Muscle of leg (tissue), 11 donors: ENCODE results near the gene ADAMTSL1. TPM values are rescaled to one million over a fixed set of nuclear protein-coding genes. Genes with fewer than 3 reads are reported as not detected.

Source experiments
- DNase-seq: peaks from one replicate; pipeline ENCODE4 v3.0.0; 2013
- H3K27ac ChIP-seq: one replicate; pipeline ENCODE4 v1.5.1; 2013; ENCODE audit warnings: mild to moderate bottlenecking, low read length, control low read depth
- H3K27me3 ChIP-seq: one replicate; pipeline ENCODE4 v1.6.1; 2013; ENCODE audit warnings: low read length; ENCODE audit not compliant: control insufficient read depth, insufficient read depth
- H3K36me3 ChIP-seq: one replicate; pipeline ENCODE4 v1.6.1; 2013; ENCODE audit warnings: low read length; ENCODE audit not compliant: control insufficient read depth, insufficient read depth
- H3K4me1 ChIP-seq: one replicate; pipeline ENCODE4 v1.6.1; 2013; ENCODE audit warnings: low read length; ENCODE audit not compliant: control insufficient read depth, insufficient read depth
- H3K4me3 ChIP-seq: one replicate; pipeline ENCODE4 v1.5.1; 2013; ENCODE audit warnings: low read length, control low read depth
- H3K9me3 ChIP-seq: replicated peaks from 2 replicates; pipeline ENCODE4 v1.6.1; 2013; ENCODE audit warnings: low read depth, low read length; ENCODE audit not compliant: control insufficient read depth
- WGBS: methylation state at CpG from one replicate; pipeline ENCODE4 v1.1.5; 2013; ENCODE audit warnings: missing lambda C conversion rate; ENCODE audit not compliant: insufficient coverage; 5-methylcytosine and 5-hydroxymethylcytosine counted together
- polyA plus RNA-seq, 8 donors: library from polyadenylated mRNA; unstranded; fragments of 120-200 nt; gene quantifications; one replicate each; pipeline versions ENCODE4 v1.2.1 to v1.2.3, GENCODE V29; 2013; ENCODE audit warnings: inconsistent platforms in 1 of 8, low replicate concordance in 1 of 8; ENCODE audit not compliant: insufficient read length in 8 of 8, insufficient read depth in 1 of 8
- total RNA-seq: library from RNA; stranded (reverse); fragments of 120-200 nt; gene quantifications from one replicate; pipeline ENCODE4 v1.2.4, GENCODE V29; 2013

Gene ADAMTSL1
- total and polyA plus RNA-seq, 9 donors, result 9.9 to 32.9 (median 20.1) TPM

GRCh38 chr9:18806232-18807080, 332.5 kb downstream of the ADAMTSL1 start:
- peak overlapping the region; percentile 63 for H3K27ac ChIP-seq
- DNase-seq, result peak; percentile 88
- no peaks in the 10 kb centered on the region for H3K36me3 ChIP-seq
- no peak overlapping the region for H3K4me3 ChIP-seq
- 33% methylated on average over 2 of the region's 6 CpGs for WGBS
- peaks cover 3% of the 10 kb centered on the region for H3K4me1 ChIP-seq
- no peaks in the 10 kb centered on the region for H3K9me3 ChIP-seq
- H3K27me3 ChIP-seq, result no peaks in the 10 kb centered on the region

DNA sequence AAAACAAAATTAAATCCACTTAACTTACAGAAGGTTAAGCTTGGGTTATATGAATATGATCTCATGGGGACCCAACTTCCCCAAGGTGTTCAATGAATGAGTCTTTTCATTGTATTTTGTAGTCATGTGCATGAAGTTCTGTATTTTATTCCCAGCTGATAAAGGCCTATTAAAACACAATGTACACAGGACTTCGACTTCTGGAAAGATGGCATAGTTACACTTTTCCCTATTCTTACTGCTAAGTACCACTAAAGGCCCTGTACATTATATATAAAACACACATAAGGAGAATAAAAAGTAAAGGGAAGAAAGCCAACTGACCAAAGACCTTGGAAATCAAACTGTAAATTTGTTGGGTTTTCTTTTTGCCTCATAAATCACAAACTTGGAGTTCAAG, 336.6 kb downstream of the ADAMTSL1 start:
- WGBS, result no CpG with 5 or more reads among the region's 1 CpG
- Histone ChIP-seq H3K27me3 (no peaks in the 10 kb centered on the region), H3K36me3 (no peaks in the 10 kb centered on the region), H3K4me3 (no peak overlapping the region), H3K4me1 (peaks cover 3% of the 10 kb centered on the region), H3K27ac (no peak overlapping the region), H3K9me3 (no peaks in the 10 kb centered on the region)
- DNase-seq, result no peak

DNA sequence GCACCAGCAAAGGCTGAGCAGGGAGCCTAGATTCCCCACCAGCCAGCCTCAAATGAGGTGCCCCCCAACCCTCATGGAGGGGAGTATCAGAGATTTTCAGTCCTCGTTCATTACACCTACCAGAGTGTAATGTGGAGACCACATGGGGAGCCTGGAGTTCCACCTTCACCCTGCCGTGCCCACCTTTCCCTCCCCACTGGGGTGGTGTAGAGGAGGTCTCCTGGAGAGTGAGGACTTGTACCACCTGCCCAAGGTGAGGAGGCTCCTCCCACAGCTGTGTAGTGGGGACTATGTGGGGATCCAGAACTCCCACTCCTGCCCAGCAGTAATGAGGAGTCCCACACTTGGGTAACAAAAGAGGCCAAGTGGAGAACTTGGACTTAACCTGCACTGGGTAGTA, 337.2 kb downstream of the ADAMTSL1 start:
- H3K27me3 ChIP-seq, result no peaks in the 10 kb centered on the region
- peaks cover 3% of the 10 kb centered on the region for H3K4me1 ChIP-seq
- H3K4me3 ChIP-seq, result no peak overlapping the region
- H3K36me3 ChIP-seq, result no peaks in the 10 kb centered on the region
- H3K27ac ChIP-seq, result no peak overlapping the region
- no CpG with 5 or more reads among the region's 2 CpGs for whole genome bisulfite sequencing
- DNase-seq, result no peak
- no peaks in the 10 kb centered on the region for H3K9me3 ChIP-seq

GRCh38 chr9:18819418-18819817, 345.5 kb downstream of the ADAMTSL1 start:
- no peak overlapping the region for H3K4me3 ChIP-seq
- WGBS, result 77% methylated on average over 3 of the region's 3 CpGs
- no peaks in the 10 kb centered on the region for H3K9me3 ChIP-seq
- H3K27me3 ChIP-seq, result no peaks in the 10 kb centered on the region
- H3K36me3 ChIP-seq, result peaks cover 2% of the 10 kb centered on the region
- H3K27ac ChIP-seq, result no peak overlapping the region
- DNase-seq, result no peak
- H3K4me1 ChIP-seq, result no peaks in the 10 kb centered on the region

GRCh38 chr9:18820566-18821095, 346.7 kb downstream of the ADAMTSL1 start:
- WGBS, result 100% methylated on average over 2 of the region's 3 CpGs
- H3K9me3 ChIP-seq, result no peaks in the 10 kb centered on the region
- no peaks in the 10 kb centered on the region for H3K27me3 ChIP-seq
- no peak overlapping the region for H3K4me3 ChIP-seq
- no peak for DNase-seq
- peaks cover 2% of the 10 kb centered on the region for H3K36me3 ChIP-seq
- peaks cover 4% of the 10 kb centered on the region for H3K4me1 ChIP-seq
- H3K27ac ChIP-seq, result no peak overlapping the region

DNA sequence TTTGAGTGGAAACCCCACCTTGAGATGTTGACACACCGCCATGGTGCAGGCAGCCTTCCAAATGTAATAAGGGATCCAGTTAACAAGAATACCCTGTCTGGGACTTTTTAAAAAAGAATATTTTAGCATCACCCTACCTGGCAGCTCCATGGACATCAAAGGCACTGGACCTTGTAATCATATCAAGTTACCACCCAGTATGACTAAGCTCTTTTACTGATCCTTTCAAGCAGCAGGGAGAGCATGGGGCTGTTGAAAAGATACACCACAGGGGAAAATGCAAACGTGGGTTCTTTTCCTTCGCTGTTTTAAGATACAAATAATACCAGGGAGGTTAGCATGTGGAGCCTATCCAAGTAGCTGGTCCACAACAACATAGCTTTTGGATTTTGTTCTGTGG, 347.8 kb downstream of the ADAMTSL1 start:
- Histone ChIP-seq H3K36me3 (peaks cover 4% of the 10 kb centered on the region), H3K27me3 (no peaks in the 10 kb centered on the region), H3K4me1 (peaks cover 7% of the 10 kb centered on the region), H3K4me3 (no peak overlapping the region), H3K27ac (no peak overlapping the region), H3K9me3 (no peaks in the 10 kb centered on the region)
- DNase-seq, result no peak
- WGBS, result 83% methylated on average over 1 of the region's 3 CpGs

DNA sequence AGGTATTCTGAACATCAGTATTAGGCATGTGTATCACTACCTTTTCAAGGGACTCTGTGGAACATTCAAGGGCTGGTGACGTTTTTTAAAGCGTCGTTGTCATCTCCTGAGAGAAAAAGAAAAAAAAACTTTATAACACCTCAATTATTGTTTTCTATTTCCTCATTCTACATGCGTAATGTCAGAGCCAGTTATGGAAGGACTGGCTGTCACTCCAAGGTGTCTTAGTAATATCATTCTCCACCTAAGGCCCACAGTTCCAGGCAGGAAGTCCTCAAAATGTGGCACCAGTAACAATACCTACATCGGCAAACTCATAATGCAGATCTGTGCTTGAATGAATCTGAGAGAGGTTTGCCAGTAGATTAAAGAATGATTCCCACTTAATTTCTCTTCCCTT, 348.9 kb downstream of the ADAMTSL1 start:
- H3K27ac ChIP-seq, result no peak overlapping the region
- no peak overlapping the region for H3K4me3 ChIP-seq
- H3K9me3 ChIP-seq, result no peaks in the 10 kb centered on the region
- peaks cover 4% of the 10 kb centered on the region for H3K36me3 ChIP-seq
- WGBS, result 75% methylated on average over 3 of the region's 5 CpGs
- no peak for DNase-seq
- no peaks in the 10 kb centered on the region for H3K27me3 ChIP-seq
- peaks cover 7% of the 10 kb centered on the region for H3K4me1 ChIP-seq

GRCh38 chr9:18824095-18824666, 350.2 kb downstream of the ADAMTSL1 start:
- peaks cover 7% of the 10 kb centered on the region for H3K4me1 ChIP-seq
- no peak for DNase-seq
- no peaks in the 10 kb centered on the region for H3K9me3 ChIP-seq
- WGBS, result 89% methylated on average over 3 of the region's 4 CpGs
- peaks cover 2% of the 10 kb centered on the region for H3K36me3 ChIP-seq
- H3K27me3 ChIP-seq, result no peaks in the 10 kb centered on the region
- H3K4me3 ChIP-seq, result no peak overlapping the region
- H3K27ac ChIP-seq, result no peak overlapping the region

GRCh38 chr9:18825656-18826170, 351.8 kb downstream of the ADAMTSL1 start:
- WGBS, result no CpG with 5 or more reads among the region's 3 CpGs
- no peaks in the 10 kb centered on the region for H3K27me3 ChIP-seq
- H3K27ac ChIP-seq, result no peak overlapping the region
- H3K36me3 ChIP-seq, result peaks cover 2% of the 10 kb centered on the region
- peaks cover 10% of the 10 kb centered on the region for H3K4me1 ChIP-seq
- H3K4me3 ChIP-seq, result no peak overlapping the region
- DNase-seq, result no peak
- H3K9me3 ChIP-seq, result no peaks in the 10 kb centered on the region

DNA sequence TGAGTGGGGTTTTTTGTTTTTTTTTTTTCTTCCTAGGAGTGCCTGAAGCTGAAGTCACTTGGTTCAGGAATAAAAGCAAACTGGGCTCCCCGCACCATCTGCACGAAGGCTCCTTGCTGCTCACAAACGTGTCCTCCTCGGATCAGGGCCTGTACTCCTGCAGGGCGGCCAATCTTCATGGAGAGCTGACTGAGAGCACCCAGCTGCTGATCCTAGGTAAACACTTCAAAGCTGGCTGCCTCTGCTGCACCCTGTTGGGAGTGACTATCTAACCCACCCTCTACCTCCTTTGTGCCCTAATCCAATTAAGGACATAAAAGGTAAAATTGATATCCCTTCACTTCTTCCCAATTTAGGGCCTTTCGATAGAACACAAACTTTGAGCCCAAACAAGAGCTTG, 352.3 kb downstream of the ADAMTSL1 start:
- WGBS, result 84% methylated on average over 6 of the region's 6 CpGs
- Histone ChIP-seq H3K36me3 (peaks cover 2% of the 10 kb centered on the region), H3K4me3 (no peak overlapping the region), H3K4me1 (peaks cover 10% of the 10 kb centered on the region), H3K27me3 (no peaks in the 10 kb centered on the region), H3K9me3 (no peaks in the 10 kb centered on the region), H3K27ac (no peak overlapping the region)
- DNase-seq, result no peak
